HS-27A (cell line): ENCODE data around the gene NUBP2.
A peak's percentile ranks its signal among the peaks of the same experiment; 100 is the strongest.

ENCODE experiments used
- DNase-seq: peaks from one replicate; pipeline ENCODE4 v3.0.0-alpha.2; 2012; ENCODE audit warnings: low read depth, missing footprints

Gene NUBP2

DNA sequence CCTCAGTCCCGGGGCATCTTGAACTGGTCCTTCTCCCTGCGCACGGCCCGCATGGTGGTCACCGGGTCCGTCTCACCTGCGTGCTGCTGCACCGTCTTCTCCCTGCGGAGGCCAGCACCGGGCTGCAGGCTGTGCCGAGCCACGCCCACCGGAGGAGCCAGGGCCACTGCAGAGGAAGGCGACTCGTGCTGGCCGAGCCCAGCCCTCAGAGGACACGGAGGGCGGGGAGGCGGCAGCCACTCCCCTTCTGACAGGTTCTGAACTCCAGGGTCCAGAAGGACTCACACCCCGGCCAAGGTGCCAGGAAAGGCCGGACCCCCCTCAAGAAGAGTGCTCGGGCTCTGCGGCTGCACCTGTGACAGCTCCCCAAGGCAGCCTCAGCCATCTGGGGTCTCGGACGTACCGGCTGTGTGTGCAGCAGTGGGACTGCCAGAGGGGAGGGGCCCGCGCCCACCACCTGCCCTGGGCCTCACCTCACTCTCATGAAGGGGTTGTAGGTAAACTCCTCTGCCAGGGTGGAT, 26.6 kb downstream of the NUBP2 start:
- no peak for DNase-seq

DNA sequence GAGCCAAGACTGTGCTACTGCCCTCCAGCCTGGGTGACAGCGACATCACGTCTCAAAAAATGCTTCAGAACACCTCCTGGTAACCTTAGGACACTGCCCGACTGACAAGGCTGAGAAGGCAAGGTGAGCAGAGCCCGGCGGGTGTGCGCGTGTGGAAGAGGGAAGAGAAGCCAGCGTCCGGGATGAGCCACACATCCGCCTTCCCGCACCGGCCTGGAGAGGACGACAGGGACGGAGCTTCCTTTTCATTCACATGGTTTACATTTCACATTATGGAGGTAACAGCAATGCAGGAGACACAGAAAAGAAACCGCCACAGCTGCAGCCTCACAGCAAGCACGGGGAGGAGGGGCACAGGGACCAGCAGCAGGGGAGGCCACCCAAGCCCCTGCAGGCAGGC, 27.3 kb downstream of the NUBP2 start:
- no peak for DNase-seq

- DNase-seq, result no peak
Measured at GRCh38 chr16:1810536-1810935, 27.8 kb downstream of the NUBP2 start.

GRCh38 chr16:1812732-1813163, 30.0 kb downstream of the NUBP2 start:
- no peak for DNase-seq

DNA sequence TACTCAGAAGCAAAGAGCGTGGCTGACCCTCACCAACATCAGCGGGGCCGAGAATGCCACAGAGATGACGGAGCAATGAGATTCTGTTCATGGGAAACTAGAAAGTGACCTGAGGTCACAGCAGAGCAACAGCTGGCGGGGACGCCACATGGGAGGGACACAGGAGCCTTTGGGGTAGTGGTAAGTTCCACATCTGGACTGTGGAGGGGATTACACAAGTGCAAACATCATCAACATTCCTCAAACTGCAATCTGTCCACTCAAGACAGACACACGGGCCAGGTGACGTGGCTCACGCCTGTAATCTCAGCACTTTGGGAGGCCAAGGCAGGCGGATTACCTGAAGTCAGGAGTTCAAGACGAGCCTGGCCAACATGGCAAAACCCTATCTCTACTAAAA, 32.7 kb downstream of the NUBP2 start:
- no peak for DNase-seq

GRCh38 chr16:1816396-1817275, 33.9 kb downstream of the NUBP2 start:
- DNase-seq, result no peak

- DNase-seq, result no peak
Measured at GRCh38 chr16:1817276-1817589, 34.5 kb downstream of the NUBP2 start.

- no peak for DNase-seq
Measured at GRCh38 chr16:1817716-1818115, 35.0 kb downstream of the NUBP2 start.

- no peak for DNase-seq
Measured at GRCh38 chr16:1818204-1818872, 35.6 kb downstream of the NUBP2 start.

DNA sequence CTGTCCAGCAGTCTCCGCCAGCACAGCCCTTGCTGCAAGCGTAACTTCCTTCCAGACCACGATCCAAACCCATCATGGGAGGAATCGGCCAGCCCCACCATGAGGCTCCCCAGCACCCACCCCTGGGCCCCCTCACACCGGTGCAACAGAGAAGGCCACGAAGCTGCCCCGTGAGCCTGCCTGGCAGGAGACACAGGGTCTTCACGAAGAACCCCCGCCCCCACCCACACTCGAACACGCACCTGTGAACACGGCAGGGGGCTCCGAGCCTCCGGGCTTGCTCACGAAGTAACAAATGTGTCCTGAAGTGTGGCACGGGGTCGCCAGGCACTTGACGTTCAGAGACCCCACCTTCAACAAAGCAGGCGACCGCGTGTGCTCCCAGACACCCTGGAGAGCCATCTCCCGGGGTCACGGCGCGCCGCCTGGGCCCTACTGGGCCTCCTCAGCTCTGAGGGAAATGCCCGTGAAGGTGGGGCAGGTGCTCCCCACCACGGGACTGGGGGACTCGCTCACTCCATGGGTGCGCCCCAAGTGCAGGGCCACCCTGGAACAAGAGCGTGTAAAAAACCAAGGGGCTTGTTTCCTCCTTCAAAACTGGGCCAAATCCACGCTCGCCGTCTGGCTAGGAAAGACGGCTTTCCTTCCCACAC, 36.2 kb downstream of the NUBP2 start:
- DNase-seq, result no peak

DNA sequence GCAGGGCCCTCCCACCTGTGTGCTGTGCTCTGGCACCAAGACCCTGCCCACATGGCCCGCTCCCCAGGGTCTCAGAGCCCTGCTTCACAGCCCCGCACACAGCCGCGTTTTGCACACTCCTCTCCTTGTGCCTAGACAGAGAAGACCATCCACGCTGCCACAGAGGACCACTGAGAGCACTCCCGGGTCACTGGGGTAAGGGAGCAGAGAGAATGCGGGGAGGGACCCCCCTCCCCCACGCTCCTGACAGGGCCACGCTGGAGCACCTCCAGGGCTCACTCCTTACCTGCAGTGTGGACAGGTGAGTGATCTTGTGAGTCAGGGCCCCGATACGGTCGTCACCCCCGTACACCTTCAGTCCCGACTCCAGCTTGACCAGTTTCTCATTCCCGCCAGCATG, 36.9 kb downstream of the NUBP2 start:
- DNase-seq, result no peak

DNA sequence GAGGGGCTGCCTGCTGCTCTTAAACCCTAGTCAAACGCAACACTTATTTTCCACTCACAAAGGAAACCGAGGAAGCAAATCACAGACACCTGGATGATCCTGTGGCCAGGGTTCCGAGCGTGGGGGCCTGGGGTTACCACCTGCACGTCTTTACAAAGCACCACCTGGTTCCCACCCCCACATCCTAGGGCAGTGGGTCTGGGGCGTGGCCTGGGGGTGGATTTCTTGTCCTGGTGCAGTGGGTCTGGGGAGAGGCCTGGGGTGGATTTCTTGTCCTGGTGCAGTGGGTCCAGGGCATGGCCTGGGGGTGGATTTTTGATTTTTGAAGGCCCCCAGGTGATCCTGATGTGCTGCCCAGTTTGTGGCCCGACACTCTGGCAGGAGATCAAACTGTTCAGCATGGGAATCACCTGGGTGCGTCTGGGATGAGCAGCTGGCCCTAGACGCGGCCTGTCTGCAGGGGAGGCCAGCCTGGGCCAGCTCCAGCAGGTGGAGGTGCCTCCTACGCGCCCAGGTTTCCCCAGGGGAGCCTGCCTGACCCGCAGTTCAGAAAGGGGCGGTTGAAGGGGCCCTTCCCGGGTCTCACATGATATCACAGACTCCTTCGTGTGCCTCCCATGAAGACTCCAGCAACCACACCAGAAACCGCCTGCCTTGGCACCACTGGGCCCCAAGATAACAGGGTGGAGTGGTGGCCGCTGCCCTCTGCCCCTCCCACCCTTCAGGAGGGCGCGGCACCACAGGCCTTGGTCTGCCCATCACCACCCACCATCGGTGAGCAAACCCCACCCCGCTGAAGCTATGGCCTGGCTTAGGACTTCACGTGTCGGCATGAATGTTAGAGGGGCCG, 37.6 kb downstream of the NUBP2 start:
- DNase-seq, result no peak

DNA sequence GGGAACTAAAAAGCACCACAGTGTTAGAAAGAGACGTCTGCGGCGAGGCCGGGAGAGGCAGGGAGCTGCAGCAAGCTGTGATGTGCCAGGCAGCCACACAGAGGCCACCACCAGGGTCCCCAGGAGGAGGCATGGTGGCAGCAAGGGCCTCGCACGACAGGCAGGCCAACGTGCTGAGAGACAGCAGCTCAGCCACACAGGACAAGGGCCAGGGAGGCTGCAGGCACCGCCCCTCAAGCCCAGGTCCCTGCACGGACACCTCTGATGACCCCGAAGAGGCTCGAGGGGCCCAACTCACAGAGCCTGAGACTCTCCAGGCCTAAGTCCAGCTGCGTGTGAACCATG, 38.2 kb downstream of the NUBP2 start:
- no peak for DNase-seq

GRCh38 chr16:1821861-1822611, 39.3 kb downstream of the NUBP2 start:
- DNase-seq, result no peak

- DNase-seq, result no peak
Measured at GRCh38 chr16:1822801-1823200, 40.0 kb downstream of the NUBP2 start.

DNA sequence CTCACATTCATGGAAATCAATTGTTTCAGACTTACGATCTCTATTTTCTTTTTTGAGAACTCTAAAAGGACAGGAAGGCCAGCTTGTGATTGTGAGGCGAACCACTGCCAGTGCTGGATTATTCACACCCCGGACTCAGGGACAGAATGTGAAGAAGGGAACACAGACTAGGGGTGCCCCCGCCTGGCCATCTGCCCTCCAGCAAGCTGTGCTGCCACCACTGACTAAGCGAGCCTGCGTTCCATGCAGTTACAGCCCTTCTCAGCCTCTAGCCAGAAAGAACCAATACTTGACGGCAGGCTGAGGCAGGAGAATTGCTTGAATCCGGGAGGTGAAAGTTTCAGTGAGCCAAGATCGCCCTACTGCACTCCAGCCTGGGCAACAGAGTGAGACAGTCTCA, 41.1 kb downstream of the NUBP2 start:
- no peak for DNase-seq

- DNase-seq, result no peak
Measured at GRCh38 chr16:1825381-1825863, 42.7 kb downstream of the NUBP2 start.

DNA sequence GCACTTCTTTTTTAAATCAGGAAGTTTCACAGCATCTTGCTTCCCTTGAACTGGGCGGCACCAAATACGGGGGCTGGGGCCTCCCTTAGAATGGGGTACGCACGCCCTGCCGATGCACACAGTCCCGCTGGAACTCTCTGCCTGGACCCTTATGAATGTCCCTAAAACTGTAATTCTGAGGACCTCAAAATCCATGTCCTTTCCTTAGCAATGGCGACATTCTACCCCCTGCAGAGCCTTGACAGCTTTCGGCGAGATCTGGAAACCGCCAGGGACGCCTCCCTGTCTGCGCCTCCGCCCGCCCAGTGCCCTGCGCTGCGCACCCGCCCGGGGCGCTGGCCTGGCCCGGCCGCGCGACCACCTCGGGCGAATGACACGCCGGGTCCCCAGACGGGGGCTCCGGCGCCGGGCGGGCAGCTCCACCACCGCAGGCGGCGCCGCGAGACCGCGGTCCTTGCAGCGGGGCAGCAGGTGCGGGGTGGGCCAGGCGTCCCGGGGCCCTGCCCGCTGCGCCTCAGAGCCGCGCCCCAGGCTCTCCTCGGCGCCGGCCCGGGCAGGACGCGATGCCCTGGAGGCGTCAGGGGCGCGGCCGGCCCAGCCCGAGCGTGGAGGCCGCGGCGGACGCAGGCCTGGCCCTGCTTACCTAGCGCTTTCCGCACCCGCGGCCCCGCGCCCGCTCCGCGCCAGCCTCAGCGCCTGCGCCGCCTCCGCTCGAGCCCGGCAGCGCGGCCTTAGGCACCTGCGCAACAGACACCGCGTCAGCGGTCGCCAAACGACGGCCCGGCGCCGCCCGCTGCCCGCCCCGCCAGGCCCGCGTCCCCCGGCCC, 43.3 kb downstream of the NUBP2 start:
- no peak for DNase-seq

- peak; percentile 74 for DNase-seq
Measured at GRCh38 chr16:1826691-1827573, 44.2 kb downstream of the NUBP2 start, which contains the start of the genes FAHD1 and HAGH. Gene FAHD1 (plus strand): TSS chr16:1827206. CDS start chr16:1827239, 33 bp downstream. Gene HAGH (minus strand): TSS chr16:1826825. CDS start chr16:1826787, 38 bp downstream.
